Neural progenitor cell (in vitro differentiated cells): ENCODE results near the gene CA10.

Experiments used
- EZH2 ChIP-seq: fragments of 200-600 bp; sonication (generic); IDR thresholded peaks from 2 replicates; pipeline ENCODE4 v1.6.1; 2017; ENCODE audit warnings: antibody characterized with exemption, mild to moderate bottlenecking, moderate library complexity
- TF ChIP-seq, protein P1 (sequence below): fragments of 200-600 bp; sonication (generic); IDR thresholded peaks from 2 replicates; pipeline ENCODE4 v1.5.1; 2017; ENCODE audit warnings: antibody characterized with exemption, mild to moderate bottlenecking

DNA sequence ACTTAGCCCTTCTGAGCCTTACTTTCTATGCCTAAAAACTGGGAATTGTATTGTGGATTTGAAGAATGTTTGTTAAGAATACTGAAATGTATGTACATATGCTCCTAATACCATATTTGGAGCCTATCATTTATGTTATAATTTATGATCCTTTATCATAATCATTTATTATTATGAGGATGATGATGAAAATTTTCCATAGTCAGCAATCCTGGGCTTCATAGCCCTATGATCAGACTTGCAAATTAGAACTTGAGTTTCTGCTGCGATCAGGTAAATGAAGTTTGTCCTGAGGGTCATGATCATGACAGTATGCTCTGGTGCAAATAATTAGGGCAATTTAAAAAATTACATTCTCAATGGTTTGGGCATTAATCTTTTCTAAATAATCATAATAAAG lies 147.4 kb downstream of the CA10 start:
- TF ChIP-seq, protein P1, sequence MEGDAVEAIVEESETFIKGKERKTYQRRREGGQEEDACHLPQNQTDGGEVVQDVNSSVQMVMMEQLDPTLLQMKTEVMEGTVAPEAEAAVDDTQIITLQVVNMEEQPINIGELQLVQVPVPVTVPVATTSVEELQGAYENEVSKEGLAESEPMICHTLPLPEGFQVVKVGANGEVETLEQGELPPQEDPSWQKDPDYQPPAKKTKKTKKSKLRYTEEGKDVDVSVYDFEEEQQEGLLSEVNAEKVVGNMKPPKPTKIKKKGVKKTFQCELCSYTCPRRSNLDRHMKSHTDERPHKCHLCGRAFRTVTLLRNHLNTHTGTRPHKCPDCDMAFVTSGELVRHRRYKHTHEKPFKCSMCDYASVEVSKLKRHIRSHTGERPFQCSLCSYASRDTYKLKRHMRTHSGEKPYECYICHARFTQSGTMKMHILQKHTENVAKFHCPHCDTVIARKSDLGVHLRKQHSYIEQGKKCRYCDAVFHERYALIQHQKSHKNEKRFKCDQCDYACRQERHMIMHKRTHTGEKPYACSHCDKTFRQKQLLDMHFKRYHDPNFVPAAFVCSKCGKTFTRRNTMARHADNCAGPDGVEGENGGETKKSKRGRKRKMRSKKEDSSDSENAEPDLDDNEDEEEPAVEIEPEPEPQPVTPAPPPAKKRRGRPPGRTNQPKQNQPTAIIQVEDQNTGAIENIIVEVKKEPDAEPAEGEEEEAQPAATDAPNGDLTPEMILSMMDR: no peak
- TF ChIP-seq EZH2: no peak
